GM19468 (cell line): Measurements from ENCODE around the gene CEP104.

Experiments used
- ATAC-seq: cut with Tn5 transposase; IDR thresholded peaks from one replicate; pipeline ENCODE4 v1.9.1; 2021; ENCODE audit warnings: mild to moderate bottlenecking, moderate library complexity, moderate number of reproducible peaks; ENCODE audit not compliant: unreplicated experiment; ENCODE audit errors: extremely low read depth

Gene CEP104

GRCh38 chr1:3856923-3857790 is at the start of gene CEP104, which contains the start of gene DFFB:
Gene CEP104, minus strand, starts transcription at chr1:3857211. Its CDS starts 4,804 bp downstream, at chr1:3852407.
Gene DFFB, plus strand, starts transcription at chr1:3857476. Its CDS starts 128 bp downstream, at chr1:3857604.
- ATAC-seq, result peak; percentile 99

GRCh38 chr1:3906672-3907020 is 49.6 kb upstream of the CEP104 start:
- ATAC-seq, result no peak

- ATAC-seq, result no peak
Measured at GRCh38 chr1:3905953-3906671, 49.1 kb upstream of the CEP104 start.

GRCh38 chr1:3905266-3905952 is 48.4 kb upstream of the CEP104 start:
- ATAC-seq, result no peak

GRCh38 chr1:3904843-3905185 is 47.8 kb upstream of the CEP104 start:
- no peak for ATAC-seq

- no peak for ATAC-seq
Measured at GRCh38 chr1:3904006-3904842, 47.2 kb upstream of the CEP104 start.

GRCh38 chr1:3903141-3904005 is 46.4 kb upstream of the CEP104 start:
- ATAC-seq, result no peak

- ATAC-seq, result no peak
Measured at GRCh38 chr1:3902571-3903091, 45.6 kb upstream of the CEP104 start.

GRCh38 chr1:3902111-3902511 is 45.1 kb upstream of the CEP104 start:
- no peak for ATAC-seq

- peak; percentile 19 for ATAC-seq
Measured at GRCh38 chr1:3900969-3901529, 44.0 kb upstream of the CEP104 start.

GRCh38 chr1:3900150-3900968 is 43.3 kb upstream of the CEP104 start, which contains the start of gene C1orf174:
Gene C1orf174, minus strand, starts transcription at chr1:3900272. Its CDS starts 86 bp downstream, at chr1:3900186.
- peak; percentile 68 for ATAC-seq

GRCh38 chr1:3899754-3900149 is 42.7 kb upstream of the CEP104 start:
- no peak for ATAC-seq

GRCh38 chr1:3898994-3899753 is 42.2 kb upstream of the CEP104 start:
- ATAC-seq, result no peak

- no peak for ATAC-seq
Measured at GRCh38 chr1:3898475-3898735, 41.4 kb upstream of the CEP104 start.

- ATAC-seq, result no peak
Measured at GRCh38 chr1:3896396-3897000, 39.5 kb upstream of the CEP104 start.

- no peak for ATAC-seq
Measured at GRCh38 chr1:3895951-3896325, 38.9 kb upstream of the CEP104 start.
